Measurements from ENCODE around the gene STX8. TPM values are rescaled to one million over a fixed set of nuclear protein-coding genes. Genes with fewer than 3 reads are reported as not detected.

The STX8 gene
- total RNA-seq, 1 experiment from 2014 or later, result 49.0 TPM

GRCh38 chr17:9594065-9594464, 18.4 kb upstream of the STX8 start:
- Mint-ChIP-seq H3K27me3 (ENCODE audit: insufficient read depth, unreplicated experiment) (no peaks in the 10 kb centered on the region), H3K4me1 (ENCODE audit: insufficient read depth, unreplicated experiment) (no peaks in the 10 kb centered on the region), H3K36me3 (ENCODE audit: insufficient read depth, unreplicated experiment) (no peaks in the 10 kb centered on the region), H3K4me3 (ENCODE audit: unreplicated experiment) (no peak overlapping the region), H3K9me3 (ENCODE audit: unreplicated experiment) (peaks cover 5% of the 10 kb centered on the region), H3K27ac (ENCODE audit: low read depth, unreplicated experiment) (no peak overlapping the region)
- DNase-seq (ENCODE audit: unreplicated experiment), result no peak
- no peak for TF ChIP-seq CTCF (IDR thresholded peaks at IDR 0.05; ENCODE audit: unreplicated experiment)
- intact Hi-C loops (cut with micrococcal nuclease), result no loop called here
- CTCF ChIA-PET, result no interaction called here
- no TSS peak for BruUV-seq (replicated peaks)
- POLR2A ChIA-PET, result no interaction called here

GRCh38 chr17:9587969-9588656, 12.5 kb upstream of the STX8 start:
- Mint-ChIP-seq H3K4me3 (ENCODE audit: unreplicated experiment) (no peak overlapping the region), H3K36me3 (ENCODE audit: insufficient read depth, unreplicated experiment) (no peaks in the 10 kb centered on the region), H3K27ac (ENCODE audit: low read depth, unreplicated experiment) (no peak overlapping the region), H3K27me3 (ENCODE audit: insufficient read depth, unreplicated experiment) (no peaks in the 10 kb centered on the region), H3K4me1 (ENCODE audit: insufficient read depth, unreplicated experiment) (no peaks in the 10 kb centered on the region), H3K9me3 (ENCODE audit: unreplicated experiment) (peaks cover 5% of the 10 kb centered on the region)
- POLR2A ChIA-PET, result no interaction called here
- intact Hi-C loops (cut with micrococcal nuclease), result no loop called here
- no TSS peak for BruUV-seq (replicated peaks)
- DNase-seq (ENCODE audit: unreplicated experiment), result no peak
- CTCF ChIA-PET, result interaction anchor here (0.6 to 1.2 kb wide), 2 partner anchors 10 to 11 kb away, joined by 3 to 6 read pairs; no protein-coding TSS in a partner anchor
- no peak for TF ChIP-seq CTCF (IDR thresholded peaks at IDR 0.05; ENCODE audit: unreplicated experiment)

GRCh38 chr17:9577373-9577709, 1.7 kb upstream of the STX8 start:
- BruUV-seq (replicated peaks), result no TSS peak
- H3K36me3 Mint-ChIP-seq (ENCODE audit: insufficient read depth, unreplicated experiment), result no peaks in the 10 kb centered on the region
- ChIA-PET POLR2A (interaction anchor here (0.7 to 3.1 kb wide), 8 partner anchors 16 to 1166 kb away, joined by 3 to 27 read pairs (median 4); partner anchors contain the start of gene USP43), CTCF (interaction anchor here (0.5 to 3.7 kb wide), 14 partner anchors 10 to 1214 kb away, joined by 3 to 33 read pairs (median 4); partner anchors contain the start of gene USP43)
- H3K27ac Mint-ChIP-seq (ENCODE audit: low read depth, unreplicated experiment), result no peak overlapping the region
- intact Hi-C loops (cut with micrococcal nuclease), result loop anchor here (1.0 kb wide), 1 partner anchor 152 kb away; no protein-coding TSS in a partner anchor
- TF ChIP-seq CTCF (IDR thresholded peaks at IDR 0.05; ENCODE audit: unreplicated experiment), result no peak
- H3K4me3 Mint-ChIP-seq (ENCODE audit: unreplicated experiment), result no peak overlapping the region
- H3K4me1 Mint-ChIP-seq (ENCODE audit: insufficient read depth, unreplicated experiment), result peaks cover 6% of the 10 kb centered on the region
- no peaks in the 10 kb centered on the region for H3K9me3 Mint-ChIP-seq (ENCODE audit: unreplicated experiment)
- H3K27me3 Mint-ChIP-seq (ENCODE audit: insufficient read depth, unreplicated experiment), result no peaks in the 10 kb centered on the region
- DNase-seq (ENCODE audit: unreplicated experiment), result no peak

- no TSS peak for BruUV-seq (replicated peaks)
- no peaks in the 10 kb centered on the region for H3K9me3 Mint-ChIP-seq (ENCODE audit: unreplicated experiment)
- H3K36me3 Mint-ChIP-seq (ENCODE audit: insufficient read depth, unreplicated experiment), result no peaks in the 10 kb centered on the region
- TF ChIP-seq CTCF (IDR thresholded peaks at IDR 0.05; ENCODE audit: unreplicated experiment), result peak; percentile 42
- intact Hi-C loops (cut with micrococcal nuclease), result loop anchor here (1.0 kb wide), 1 partner anchor 153 kb away; no protein-coding TSS in a partner anchor
- peak within 1 kb of the TSS; percentile 74 for H3K27ac Mint-ChIP-seq (ENCODE audit: low read depth, unreplicated experiment)
- CTCF ChIA-PET, result interaction anchor here (0.5 to 3.7 kb wide), 20 partner anchors 11 to 1214 kb away, joined by 3 to 33 read pairs (median 4); partner anchors contain the start of gene USP43
- peak within 1 kb of the TSS; percentile 77 for H3K4me3 Mint-ChIP-seq (ENCODE audit: unreplicated experiment)
- no peaks in the 10 kb centered on the region for H3K27me3 Mint-ChIP-seq (ENCODE audit: insufficient read depth, unreplicated experiment)
- H3K4me1 Mint-ChIP-seq (ENCODE audit: insufficient read depth, unreplicated experiment), result peaks cover 6% of the 10 kb centered on the region
- peak; percentile 71 for DNase-seq (ENCODE audit: unreplicated experiment)
- POLR2A ChIA-PET, result interaction anchor here (0.6 to 3.1 kb wide), 13 partner anchors 10 to 1165 kb away, joined by 3 to 27 read pairs (median 4); partner anchors contain the start of gene USP43
These were observed 1.1 kb upstream of the STX8 start, which contains the start of gene CFAP52 for GRCh38 chr17:9576521-9577372. Gene CFAP52, plus strand, starts transcription at chr17:9576642. Its CDS starts 54 bp downstream, at chr17:9576696.

All from MCF 10A (cell line).